ENCODE results near the gene FGFR3.
A peak's percentile ranks its signal among the peaks of the same experiment; 100 is the strongest.

The FGFR3 gene

DNA sequence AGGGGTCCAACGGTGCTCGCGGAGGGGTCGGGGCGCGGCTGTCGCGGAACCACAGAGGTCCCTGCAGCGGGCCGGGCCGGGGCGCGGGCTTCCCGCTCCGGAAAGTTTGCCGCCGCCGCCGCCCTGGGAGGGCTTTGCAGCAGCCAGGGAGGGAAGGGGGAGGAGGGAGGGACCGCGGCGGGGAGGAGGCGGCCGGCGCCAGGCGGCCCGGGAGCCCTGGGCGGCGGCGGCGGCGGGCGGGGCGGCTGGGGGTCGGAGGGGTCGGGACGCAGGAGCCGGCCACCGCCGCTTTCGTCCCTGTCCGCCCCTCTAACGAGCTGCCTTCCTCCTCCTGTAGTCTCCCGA is 375 bp downstream of the FGFR3 start:
- DNase-seq (ENCODE audit: low read depth) = peak; percentile 17
- no peak for TF ChIP-seq CTCF (conservative IDR thresholded peaks at IDR 0.05; ENCODE audit: low read depth, low read length)
- H3K4me3 ChIP-seq (ENCODE audit: low read depth, low read length) = peak overlapping the region; percentile 39

- DNase-seq (ENCODE audit: low read depth) = peak; percentile 13
- peak overlapping the region; percentile 28 for H3K4me3 ChIP-seq (ENCODE audit: low read depth, low read length)
- TF ChIP-seq CTCF (conservative IDR thresholded peaks at IDR 0.05; ENCODE audit: low read depth, low read length) = no peak
These were observed 1.1 kb downstream of the FGFR3 start for GRCh38 chr4:1793940-1794808.

- H3K4me3 ChIP-seq (ENCODE audit: low read depth, low read length) = peak overlapping the region; percentile 17
- no peak for DNase-seq (ENCODE audit: low read depth)
These were observed 1.8 kb downstream of the FGFR3 start for GRCh38 chr4:1794809-1795298.

GRCh38 chr4:1795299-1796195 is 2.5 kb downstream of the FGFR3 start:
- no peak for TF ChIP-seq CTCF (conservative IDR thresholded peaks at IDR 0.05; ENCODE audit: low read depth, low read length)
- DNase-seq (ENCODE audit: low read depth) = no peak
- H3K4me3 ChIP-seq (ENCODE audit: low read depth, low read length) = no peak overlapping the region

More at GRCh38 chr4:1794809-1795298, 1.8 kb downstream of the FGFR3 start:
- no peak for TF ChIP-seq CTCF (conservative IDR thresholded peaks at IDR 0.05; ENCODE audit: low read depth, low read length)

DNA sequence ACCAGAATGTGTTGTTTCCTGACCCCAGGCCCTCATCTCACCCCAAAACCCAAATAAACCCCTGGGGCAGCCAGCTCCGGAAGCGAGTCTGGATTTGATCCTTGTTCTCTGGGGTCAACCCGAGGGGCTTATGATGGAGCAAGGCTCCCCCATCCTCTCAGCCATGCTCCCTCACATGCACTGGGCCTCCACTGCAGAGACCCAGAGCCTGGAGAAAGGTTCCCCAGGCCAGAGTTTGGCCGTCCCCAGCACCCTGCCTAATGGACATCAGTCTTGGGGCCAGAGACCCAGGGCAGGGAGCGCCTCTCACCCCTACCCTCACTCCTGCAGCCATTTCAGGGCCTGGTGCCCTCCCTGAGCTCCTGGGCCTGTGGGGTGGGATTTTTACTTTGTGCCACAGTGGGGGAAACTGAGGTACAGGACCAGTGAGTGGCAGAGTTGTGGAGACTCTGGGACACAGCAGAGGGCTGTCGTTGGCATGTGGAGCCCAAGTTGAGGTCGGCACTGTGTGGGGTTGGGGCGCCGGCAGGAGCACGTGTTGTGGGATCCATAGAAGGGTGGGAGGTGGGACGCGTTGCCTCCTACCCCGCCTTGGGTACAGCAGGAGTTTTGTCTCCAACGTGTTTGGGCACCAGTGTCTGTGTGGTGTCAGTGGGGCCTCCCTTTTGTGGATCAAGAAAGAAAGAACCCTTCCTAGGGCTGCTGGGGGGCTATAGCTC is 3.6 kb downstream of the FGFR3 start:
- no peak for TF ChIP-seq CTCF (conservative IDR thresholded peaks at IDR 0.05; ENCODE audit: low read depth, low read length)
- no peak for DNase-seq (ENCODE audit: low read depth)
- H3K4me3 ChIP-seq (ENCODE audit: low read depth, low read length) = no peak overlapping the region

DNA sequence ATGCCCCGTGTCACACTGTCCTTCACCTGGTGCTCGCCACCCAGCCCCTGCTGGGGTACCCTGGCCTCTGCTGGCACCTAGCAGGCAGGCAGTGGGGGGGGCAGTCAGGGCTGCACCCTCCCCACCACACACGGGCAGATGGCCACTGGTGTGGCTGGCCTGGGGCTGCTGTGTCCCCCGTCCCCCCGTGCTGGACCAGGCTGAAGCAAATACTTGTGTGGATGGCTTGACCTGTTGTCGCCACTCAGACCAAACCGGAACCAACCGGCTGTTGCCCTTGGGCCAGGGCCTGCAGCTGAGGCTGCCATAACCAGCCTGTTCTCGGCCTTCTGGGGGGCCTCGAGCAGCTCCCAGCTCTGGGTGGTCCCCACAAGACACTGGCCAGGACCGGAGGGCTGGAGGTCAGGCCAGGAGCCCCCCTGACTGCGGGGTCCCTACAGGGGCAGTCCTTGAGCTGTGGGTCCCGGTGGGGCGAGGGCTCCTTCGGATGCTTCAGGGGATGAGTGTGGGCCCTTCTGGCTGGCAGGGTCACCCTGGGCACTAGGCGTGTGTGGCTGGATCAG is 4.3 kb downstream of the FGFR3 start:
- H3K4me3 ChIP-seq (ENCODE audit: low read depth, low read length) = no peak overlapping the region
- no peak for TF ChIP-seq CTCF (conservative IDR thresholded peaks at IDR 0.05; ENCODE audit: low read depth, low read length)

More for the DNA sequence above, 4.3 kb downstream of the FGFR3 start:
- DNase-seq (ENCODE audit: low read depth) = no peak

Data from choroid plexus epithelial cell (primary cell).